ENCODE data around the gene OLFM2.

- TF ChIP-seq CTCF (conservative IDR thresholded peaks at IDR 0.05; ENCODE audit: low read depth in 2 of 2) (no peak), POLR2AphosphoS5 (IDR thresholded peaks at IDR 0.05; ENCODE audit: low read depth) (no peak; the same call in 1 of the 2 replicates), REST (IDR thresholded peaks at IDR 0.05; ENCODE audit: unreplicated experiment) (no peak), EZH2 (IDR thresholded peaks at IDR 0.05; ENCODE audit: low read depth, unreplicated experiment) (no peak), CREB1 (CRISPR knock-in tag; IDR thresholded peaks at IDR 0.05; ENCODE audit: low read depth) (no peak), EZH2phosphoT487 (IDR thresholded peaks at IDR 0.05; ENCODE audit: unreplicated experiment) (no peak), STAT1 (IDR thresholded peaks at IDR 0.05; ENCODE audit: unreplicated experiment) (no peak)
- TF ChIP-seq, protein P1, sequence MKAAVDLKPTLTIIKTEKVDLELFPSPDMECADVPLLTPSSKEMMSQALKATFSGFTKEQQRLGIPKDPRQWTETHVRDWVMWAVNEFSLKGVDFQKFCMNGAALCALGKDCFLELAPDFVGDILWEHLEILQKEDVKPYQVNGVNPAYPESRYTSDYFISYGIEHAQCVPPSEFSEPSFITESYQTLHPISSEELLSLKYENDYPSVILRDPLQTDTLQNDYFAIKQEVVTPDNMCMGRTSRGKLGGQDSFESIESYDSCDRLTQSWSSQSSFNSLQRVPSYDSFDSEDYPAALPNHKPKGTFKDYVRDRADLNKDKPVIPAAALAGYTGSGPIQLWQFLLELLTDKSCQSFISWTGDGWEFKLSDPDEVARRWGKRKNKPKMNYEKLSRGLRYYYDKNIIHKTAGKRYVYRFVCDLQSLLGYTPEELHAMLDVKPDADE (IDR thresholded peaks at IDR 0.05) = no peak
Observed at GRCh38 chr19:9854282-9854846, 82.0 kb downstream of the OLFM2 start.
